ENCODE measurements around the gene XPO6. TPM values are rescaled to one million over a fixed set of nuclear protein-coding genes. Genes with fewer than 3 reads are reported as not detected.

The XPO6 gene
- total RNA-seq, 1 experiment from 2014 or later: 112 TPM

DNA sequence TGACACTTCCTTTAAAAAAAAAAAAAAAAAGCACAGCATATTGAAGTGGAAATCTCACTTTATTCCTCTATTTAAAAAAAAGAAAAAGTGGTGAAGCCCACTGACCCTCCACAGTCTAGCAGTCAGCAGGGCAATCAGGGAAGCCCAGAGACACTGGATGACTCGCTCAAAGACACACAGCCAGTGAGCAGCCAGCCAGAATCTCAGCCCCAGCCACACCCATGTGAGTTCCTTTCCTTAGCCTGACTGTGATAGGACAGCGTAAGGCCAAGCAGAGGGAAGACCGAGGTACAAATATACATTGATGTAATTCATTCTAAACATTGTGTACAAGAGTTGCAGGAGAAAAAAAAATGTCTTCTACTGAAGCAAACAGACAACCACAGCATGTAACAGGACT is 22.5 kb downstream of the XPO6 start:
- peaks cover 4% of the 10 kb centered on the region; the same call in 1 of the 2 replicates for H3K9me3 ChIP-seq
- no peak for DNase-seq
- H3K4me3 ChIP-seq (ENCODE audit: low read depth, low read length): no peak overlapping the region
- intact Hi-C loops (cut with micrococcal nuclease; ENCODE audit: unreplicated experiment): no loop called here
- BruUV-seq (replicated peaks): no TSS peak
- H3K27me3 Mint-ChIP-seq (ENCODE audit: insufficient read depth, unreplicated experiment): no peaks in the 10 kb centered on the region
- peaks cover 2% of the 10 kb centered on the region for H3K36me3 ChIP-seq (ENCODE audit: control insufficient read depth, insufficient read depth, low read length)
- H3K36me3 Mint-ChIP-seq (ENCODE audit: insufficient read depth, unreplicated experiment): peaks cover 22% of the 10 kb centered on the region
- H3K4me3 Mint-ChIP-seq (ENCODE audit: unreplicated experiment): no peak overlapping the region
- H3K27ac Mint-ChIP-seq (ENCODE audit: unreplicated experiment): no peak overlapping the region
- no peaks in the 10 kb centered on the region for H3K27me3 ChIP-seq (replicated peaks; ENCODE audit: control insufficient read depth, insufficient read depth, low read length)
- peaks cover 12% of the 10 kb centered on the region; the same call in 1 of the 2 replicates for H3K4me1 ChIP-seq
- ChIA-PET CTCF (no interaction called here), POLR2A (no interaction called here)
- TF ChIP-seq, protein P1, sequence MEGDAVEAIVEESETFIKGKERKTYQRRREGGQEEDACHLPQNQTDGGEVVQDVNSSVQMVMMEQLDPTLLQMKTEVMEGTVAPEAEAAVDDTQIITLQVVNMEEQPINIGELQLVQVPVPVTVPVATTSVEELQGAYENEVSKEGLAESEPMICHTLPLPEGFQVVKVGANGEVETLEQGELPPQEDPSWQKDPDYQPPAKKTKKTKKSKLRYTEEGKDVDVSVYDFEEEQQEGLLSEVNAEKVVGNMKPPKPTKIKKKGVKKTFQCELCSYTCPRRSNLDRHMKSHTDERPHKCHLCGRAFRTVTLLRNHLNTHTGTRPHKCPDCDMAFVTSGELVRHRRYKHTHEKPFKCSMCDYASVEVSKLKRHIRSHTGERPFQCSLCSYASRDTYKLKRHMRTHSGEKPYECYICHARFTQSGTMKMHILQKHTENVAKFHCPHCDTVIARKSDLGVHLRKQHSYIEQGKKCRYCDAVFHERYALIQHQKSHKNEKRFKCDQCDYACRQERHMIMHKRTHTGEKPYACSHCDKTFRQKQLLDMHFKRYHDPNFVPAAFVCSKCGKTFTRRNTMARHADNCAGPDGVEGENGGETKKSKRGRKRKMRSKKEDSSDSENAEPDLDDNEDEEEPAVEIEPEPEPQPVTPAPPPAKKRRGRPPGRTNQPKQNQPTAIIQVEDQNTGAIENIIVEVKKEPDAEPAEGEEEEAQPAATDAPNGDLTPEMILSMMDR (IDR thresholded peaks at IDR 0.05; ENCODE audit: insufficient read depth in 1 of 2, low read depth in 1 of 2, low read length in 1 of 2, severe bottlenecking in 1 of 2, unreplicated experiment in 1 of 2): no peak
- peaks cover 9% of the 10 kb centered on the region for H3K9me3 Mint-ChIP-seq (ENCODE audit: unreplicated experiment)
- H3K4me1 Mint-ChIP-seq (ENCODE audit: low read depth, unreplicated experiment): peaks cover 3% of the 10 kb centered on the region

DNA sequence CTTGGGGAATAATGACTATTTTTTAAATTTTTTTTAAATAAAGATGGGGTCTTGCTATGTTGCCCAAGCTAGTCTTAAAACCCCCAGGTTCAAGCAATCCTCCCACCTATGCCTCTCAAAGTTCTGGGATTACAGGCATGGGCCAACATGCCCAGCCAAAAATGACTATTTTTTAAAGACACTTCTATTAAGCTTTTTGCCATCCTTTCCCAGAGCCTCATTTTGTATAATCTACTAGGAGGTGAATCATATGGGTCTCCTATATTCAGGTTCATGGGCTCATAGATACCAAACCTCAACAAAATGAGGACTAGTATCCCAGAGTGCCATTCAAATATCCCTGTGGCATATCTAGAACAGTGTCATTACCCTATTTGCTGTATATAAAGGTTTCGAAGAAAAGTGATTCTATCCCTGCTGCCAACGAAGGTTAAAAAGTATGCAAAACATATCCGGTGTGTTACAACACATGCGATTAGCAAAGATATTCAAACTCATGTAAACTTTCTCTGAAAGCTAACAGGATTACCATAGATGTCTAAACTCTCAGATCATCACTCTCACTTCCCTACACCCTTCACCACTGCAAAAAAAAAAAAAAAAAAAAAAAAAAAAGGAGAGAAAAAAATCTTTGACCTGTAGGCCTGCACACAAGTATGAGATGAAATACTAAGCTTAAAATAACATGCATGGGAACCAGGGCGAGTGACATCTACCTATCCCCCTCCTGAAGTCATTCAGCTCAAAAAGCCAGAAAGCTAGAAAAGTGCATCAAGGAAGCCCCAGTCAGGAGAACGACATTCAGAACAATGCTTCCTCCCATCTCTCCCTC is 23.5 kb downstream of the XPO6 start:
- peaks cover 12% of the 10 kb centered on the region for H3K4me1 ChIP-seq
- Mint-ChIP-seq H3K4me1 (ENCODE audit: low read depth, unreplicated experiment) (peaks cover 13% of the 10 kb centered on the region), H3K27me3 (ENCODE audit: insufficient read depth, unreplicated experiment) (no peaks in the 10 kb centered on the region), H3K36me3 (ENCODE audit: insufficient read depth, unreplicated experiment) (peaks cover 22% of the 10 kb centered on the region), H3K27ac (ENCODE audit: unreplicated experiment) (no peak overlapping the region), H3K9me3 (ENCODE audit: unreplicated experiment) (peaks cover 9% of the 10 kb centered on the region), H3K4me3 (ENCODE audit: unreplicated experiment) (no peak overlapping the region)
- H3K9me3 ChIP-seq: peaks cover 4% of the 10 kb centered on the region; the same call in 1 of the 2 replicates
- no peaks in the 10 kb centered on the region for H3K36me3 ChIP-seq (ENCODE audit: control insufficient read depth, insufficient read depth, low read length)
- no TSS peak for BruUV-seq (replicated peaks)
- H3K27me3 ChIP-seq (replicated peaks; ENCODE audit: control insufficient read depth, insufficient read depth, low read length): no peaks in the 10 kb centered on the region
- no peak overlapping the region for H3K4me3 ChIP-seq (ENCODE audit: low read depth, low read length)
- no peak for DNase-seq
- TF ChIP-seq, protein P1 (IDR thresholded peaks at IDR 0.05; ENCODE audit: insufficient read depth in 1 of 2, low read depth in 1 of 2, low read length in 1 of 2, severe bottlenecking in 1 of 2, unreplicated experiment in 1 of 2): no peak
- ChIA-PET POLR2A (no interaction called here), CTCF (no interaction called here)
- intact Hi-C loops (cut with micrococcal nuclease; ENCODE audit: unreplicated experiment): no loop called here

DNA sequence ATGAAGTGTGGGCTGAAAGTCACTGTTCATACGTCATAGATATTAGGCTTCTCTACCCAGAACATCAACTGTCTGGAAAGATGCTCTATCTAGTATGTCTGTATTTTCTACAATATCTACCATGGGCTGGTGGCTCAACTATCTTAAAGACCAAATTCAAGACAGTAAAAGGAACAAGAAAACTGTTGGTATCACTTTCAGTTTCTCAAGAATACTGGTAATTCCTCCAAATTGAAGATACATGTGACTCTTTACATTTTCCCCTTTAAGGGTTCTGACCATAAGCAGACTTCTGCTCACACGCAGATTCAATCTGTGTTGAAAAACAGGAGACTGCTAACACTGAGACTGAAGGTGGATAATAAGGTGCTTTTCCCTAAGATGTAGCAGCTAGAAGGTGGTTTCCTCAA is 24.2 kb downstream of the XPO6 start:
- no peaks in the 10 kb centered on the region for H3K36me3 ChIP-seq (ENCODE audit: control insufficient read depth, insufficient read depth, low read length)
- Mint-ChIP-seq H3K27me3 (ENCODE audit: insufficient read depth, unreplicated experiment) (no peaks in the 10 kb centered on the region), H3K4me1 (ENCODE audit: low read depth, unreplicated experiment) (peaks cover 13% of the 10 kb centered on the region), H3K9me3 (ENCODE audit: unreplicated experiment) (peaks cover 9% of the 10 kb centered on the region), H3K36me3 (ENCODE audit: insufficient read depth, unreplicated experiment) (peaks cover 22% of the 10 kb centered on the region), H3K4me3 (ENCODE audit: unreplicated experiment) (no peak overlapping the region), H3K27ac (ENCODE audit: unreplicated experiment) (no peak overlapping the region)
- H3K9me3 ChIP-seq: peaks cover 4% of the 10 kb centered on the region; the same call in 1 of the 2 replicates
- H3K27me3 ChIP-seq (replicated peaks; ENCODE audit: control insufficient read depth, insufficient read depth, low read length): no peaks in the 10 kb centered on the region
- no TSS peak for BruUV-seq (replicated peaks)
- TF ChIP-seq, protein P1 (IDR thresholded peaks at IDR 0.05; ENCODE audit: insufficient read depth in 1 of 2, low read depth in 1 of 2, low read length in 1 of 2, severe bottlenecking in 1 of 2, unreplicated experiment in 1 of 2): no peak
- POLR2A ChIA-PET: no interaction called here
- CTCF ChIA-PET: no interaction called here
- intact Hi-C loops (cut with micrococcal nuclease; ENCODE audit: unreplicated experiment): no loop called here
- no peak for DNase-seq
- H3K4me1 ChIP-seq: peaks cover 19% of the 10 kb centered on the region
- no peak overlapping the region for H3K4me3 ChIP-seq (ENCODE audit: low read depth, low read length)

All from Caco-2 (cell line).